H9 (cell line): ENCODE data around the gene TBC1D8B. TPM values are rescaled to one million over a fixed set of nuclear protein-coding genes. Genes with fewer than 3 reads are reported as not detected.

Experiments
- DNase-seq: peaks from one replicate; pipeline ENCODE4 v3.0.0-alpha.2; 2017
- H2AFZ ChIP-seq: one replicate; pipeline ENCODE4 v1.6.1; 2013; ENCODE audit warnings: mild to moderate bottlenecking, low read length, control low read depth, moderate library complexity
- H2AK5ac ChIP-seq: 2 replicates; pipeline ENCODE4 v1.6.1; 2013; ENCODE audit warnings: low read length, control low read depth, mixed read lengths; ENCODE audit not compliant: insufficient read length
- H2BK120ac ChIP-seq: one replicate; pipeline ENCODE4 v1.6.1; 2013; ENCODE audit warnings: low read depth, mild to moderate bottlenecking, low read length, control low read depth, inconsistent platforms; ENCODE audit not compliant: poor library complexity, severe bottlenecking
- H2BK12ac ChIP-seq: 2 replicates; pipeline ENCODE4 v1.6.1; 2013; ENCODE audit warnings: low read length, control low read depth, mixed read lengths, low read depth; ENCODE audit not compliant: insufficient read length
- H2BK15ac ChIP-seq: 2 replicates; pipeline ENCODE4 v1.6.1; 2013; ENCODE audit warnings: low read depth, low read length, control low read depth
- H2BK20ac ChIP-seq: one replicate; pipeline ENCODE4 v1.6.1; 2013; ENCODE audit warnings: low read depth, mild to moderate bottlenecking, low read length, control low read depth, inconsistent platforms; ENCODE audit not compliant: poor library complexity, severe bottlenecking
- H2BK5ac ChIP-seq: 2 replicates; pipeline ENCODE4 v1.6.1; 2013; ENCODE audit warnings: low read length, control low read depth, mixed read lengths; ENCODE audit not compliant: insufficient read length
- H3K14ac ChIP-seq: 2 replicates; pipeline ENCODE4 v1.6.1; 2013; ENCODE audit warnings: low read length, control low read depth; ENCODE audit not compliant: insufficient read depth
- H3K18ac ChIP-seq: 2 replicates; pipeline ENCODE4 v1.6.1; 2013; ENCODE audit warnings: low read depth, mild to moderate bottlenecking, mixed read lengths, low read length, control low read depth; ENCODE audit not compliant: insufficient read length
- H3K23ac ChIP-seq: 2 replicates; pipeline ENCODE4 v1.6.1; 2013; ENCODE audit warnings: low read length, control low read depth, mixed read lengths, low read depth; ENCODE audit not compliant: insufficient read length
- H3K23me2 ChIP-seq: 2 replicates; pipeline ENCODE4 v1.6.1; 2013; ENCODE audit warnings: low read depth, mild to moderate bottlenecking, mixed read lengths, low read length, control low read depth; ENCODE audit not compliant: insufficient read length, poor library complexity, severe bottlenecking
- H3K27ac ChIP-seq: 2 replicates; pipeline ENCODE4 v1.5.1; 2013; ENCODE audit warnings: low read length, control low read depth, mixed read lengths, low read depth; ENCODE audit not compliant: insufficient read length
- H3K27me3 ChIP-seq: 2 replicates; pipeline ENCODE4 v1.6.1; 2013; ENCODE audit warnings: low read length, control low read depth, inconsistent platforms; ENCODE audit not compliant: insufficient read depth
- H3K4ac ChIP-seq: 2 replicates; pipeline ENCODE4 v1.6.1; 2013; ENCODE audit warnings: low read depth, mild to moderate bottlenecking, control low read depth, inconsistent platforms, low read length, moderate library complexity
- H3K4me1 ChIP-seq: 2 replicates; pipeline ENCODE4 v1.6.1; 2013; ENCODE audit warnings: low read length, control low read depth, inconsistent platforms; ENCODE audit not compliant: insufficient read depth
- H3K4me2 ChIP-seq: 2 replicates; pipeline ENCODE4 v1.6.1; 2013; ENCODE audit warnings: low read length, control low read depth, mixed read lengths; ENCODE audit not compliant: insufficient read length, insufficient read depth
- H3K56ac ChIP-seq: 2 replicates; pipeline ENCODE4 v1.6.1; 2013; ENCODE audit warnings: low read depth, mild to moderate bottlenecking, mixed read lengths, low read length, control low read depth; ENCODE audit not compliant: insufficient read length
- H3K79me1 ChIP-seq: 2 replicates; pipeline ENCODE4 v1.6.1; 2013; ENCODE audit warnings: low read depth, mild to moderate bottlenecking, moderate library complexity, low read length, control low read depth, inconsistent platforms; ENCODE audit not compliant: insufficient read depth, poor library complexity, severe bottlenecking
- H3K79me2 ChIP-seq: 2 replicates; pipeline ENCODE4 v1.6.1; 2013; ENCODE audit warnings: low read length, control low read depth, inconsistent platforms; ENCODE audit not compliant: insufficient read depth
- H3K9ac ChIP-seq: 2 replicates; pipeline ENCODE4 v1.6.1; 2013; ENCODE audit warnings: low read length, control low read depth, mixed read lengths; ENCODE audit not compliant: insufficient read length; ENCODE audit errors: extremely low read depth
- H3K9me3 ChIP-seq: one replicate; pipeline ENCODE4 v1.6.1; 2013; ENCODE audit warnings: low read depth, low read length, inconsistent platforms; ENCODE audit not compliant: control insufficient read depth
- H3T11ph ChIP-seq: one replicate; pipeline ENCODE4 v1.6.1; 2013; ENCODE audit warnings: mild to moderate bottlenecking, low read length, control low read depth, inconsistent platforms
- H4K20me1 ChIP-seq: one replicate; pipeline ENCODE4 v1.6.1; 2013; ENCODE audit not compliant: control insufficient read depth, insufficient read length, insufficient read depth
- H4K5ac ChIP-seq: 2 replicates; pipeline ENCODE4 v1.6.1; 2013; ENCODE audit warnings: low read depth, mild to moderate bottlenecking, mixed read lengths, low read length, control low read depth; ENCODE audit not compliant: insufficient read length
- H4K8ac ChIP-seq: replicated peaks from 2 replicates; pipeline ENCODE4 v1.6.1; 2013; ENCODE audit warnings: low read length, control low read depth, mixed read lengths, low read depth; ENCODE audit not compliant: insufficient read length
- H4K91ac ChIP-seq: 2 replicates; pipeline ENCODE4 v1.6.1; 2013; ENCODE audit warnings: low read depth, mild to moderate bottlenecking, moderate library complexity, mixed read lengths, low read length, control low read depth; ENCODE audit not compliant: insufficient read length
- H3K27ac Mint-ChIP-seq, 3 experiments: 2 replicates in 2 of 3; 3 replicates in 1 of 3; pipeline ENCODE4 v1.8.0; 2020 to 2021; ENCODE audit warnings: mixed read lengths in 3 of 3, mild to moderate bottlenecking in 1 of 3, moderate library complexity in 1 of 3
- H3K27me3 Mint-ChIP-seq: 2 replicates; pipeline ENCODE4 v1.8.0; 2021; ENCODE audit warnings: low read depth, mild to moderate bottlenecking, moderate library complexity, mixed read lengths
- H3K36me3 Mint-ChIP-seq, 3 experiments: 2 replicates in 2 of 3; 3 replicates in 1 of 3; pipeline ENCODE4 v1.8.0; 2020 to 2021; ENCODE audit warnings: low read depth in 3 of 3, mixed read lengths in 3 of 3; ENCODE audit not compliant: insufficient read depth in 1 of 3
- H3K4me1 Mint-ChIP-seq, 2 experiments: 2 replicates each; pipeline ENCODE4 v1.8.0; 2020; ENCODE audit warnings: mixed read lengths in 2 of 2
- H3K4me3 Mint-ChIP-seq, 2 experiments: 2 replicates in 1 of 2; 3 replicates in 1 of 2; pipeline ENCODE4 v1.8.0; 2020 to 2021; ENCODE audit warnings: mild to moderate bottlenecking in 2 of 2, mixed read lengths in 2 of 2, moderate library complexity in 1 of 2
- H3K9me3 Mint-ChIP-seq, 2 experiments: 2 replicates in 1 of 2; 3 replicates in 1 of 2; pipeline ENCODE4 v1.8.0; 2020; ENCODE audit warnings: mild to moderate bottlenecking in 2 of 2, mixed read lengths in 2 of 2, moderate library complexity in 1 of 2
- CTCF ChIP-seq: fragments of 200-600 bp; sonication (generic); conservative IDR thresholded peaks from 3 replicates; pipeline ENCODE4 v1.8.0; 2021; ENCODE audit warnings: antibody characterized with exemption, mild to moderate bottlenecking
- WGBS: extraction: QIAGEN DNeasy Blood & Tissue Kit; methylation state at CpG from one replicate; pipeline ENCODE4 v1.1.7; 2013; ENCODE audit warnings: missing lambda C conversion rate, low lambda C conversion rate, mixed read lengths; ENCODE audit not compliant: insufficient read length; ENCODE audit errors: extremely low coverage; 5-methylcytosine and 5-hydroxymethylcytosine counted together
- total RNA-seq: library from RNA; stranded (reverse); gene quantifications from 2 replicates; pipeline ENCODE4 v1.2.1, GENCODE V29; 2021

Gene TBC1D8B
- total RNA-seq, 1 experiment from 2014 or later = 2.6 TPM

- no CpG with 5 or more reads among the region's 1 CpG for WGBS
These were observed 96.0 kb downstream of the TBC1D8B start for GRCh38 chrX:106898462-106898861.

More at GRCh38 chrX:106898462-106898861, 96.0 kb downstream of the TBC1D8B start:
- H4K8ac ChIP-seq = no peak overlapping the region
- H3K4me2 ChIP-seq = no peak overlapping the region
- no peaks in the 10 kb centered on the region for H4K20me1 ChIP-seq
- Mint-ChIP-seq H3K36me3 (no peaks in the 10 kb centered on the region; a peak in 1 of 7 replicates), H3K4me3 (no peak overlapping the region), H3K27ac (no peak overlapping the region), H3K27me3 (no peaks in the 10 kb centered on the region; the same call in 1 of the 2 replicates), H3K9me3 (peaks cover 0 to 57% of the 10 kb centered on the region in 2 experiments; a peak in 2 of 5 replicates), H3K4me1 (peaks cover 9 to 15% of the 10 kb centered on the region in 2 experiments)
- H3K23me2 ChIP-seq = no peaks in the 10 kb centered on the region
- no peak overlapping the region for H2AFZ ChIP-seq
- H2AK5ac ChIP-seq = no peak overlapping the region
- peak; percentile 62 for TF ChIP-seq CTCF
- H3T11ph ChIP-seq = no peak overlapping the region
- H3K4me1 ChIP-seq = no peaks in the 10 kb centered on the region
- H3K9ac ChIP-seq = no peak overlapping the region
- H4K5ac ChIP-seq = no peak overlapping the region
- no peak overlapping the region for H3K14ac ChIP-seq
- H2BK120ac ChIP-seq = no peak overlapping the region
- H3K79me1 ChIP-seq = no peaks in the 10 kb centered on the region
- DNase-seq = no peak
- no peaks in the 10 kb centered on the region for H3K27me3 ChIP-seq
- H2BK20ac ChIP-seq = no peak overlapping the region
- H3K27ac ChIP-seq = no peak overlapping the region
- no peaks in the 10 kb centered on the region for H3K79me2 ChIP-seq
- H2BK15ac ChIP-seq = no peak overlapping the region
- H2BK5ac ChIP-seq = no peak overlapping the region
- H2BK12ac ChIP-seq = no peak overlapping the region
- no peak overlapping the region for H3K56ac ChIP-seq
- no peak overlapping the region for H4K91ac ChIP-seq
- H3K9me3 ChIP-seq = no peaks in the 10 kb centered on the region
- no peak overlapping the region for H3K18ac ChIP-seq
- H3K23ac ChIP-seq = no peak overlapping the region
- H3K4ac ChIP-seq = no peak overlapping the region
